Erythroblast (primary cell): ENCODE measurements around the gene SLC26A1.

Source experiments
- GATA1 ChIP-seq: IDR thresholded peaks from 2 replicates; pipeline ENCODE4 v1.6.1; 2011; ENCODE audit warnings: low read depth, mild to moderate bottlenecking, control low read depth, low read length, moderate library complexity
- POLR2A ChIP-seq: IDR thresholded peaks from 2 replicates; pipeline ENCODE4 v1.6.1; 2011; ENCODE audit warnings: mild to moderate bottlenecking, low read length

GRCh38 chr4:993111-994029, at the start of gene SLC26A1:
- TF ChIP-seq POLR2A (no peak), GATA1 (no peak)
